Measurements from ENCODE around the gene C16orf87. TPM values are rescaled to one million over a fixed set of nuclear protein-coding genes. Genes with fewer than 3 reads are reported as not detected.

The C16orf87 gene
- polyA plus RNA-seq, 1 donor from 2014 or later = 27.5 TPM

DNA sequence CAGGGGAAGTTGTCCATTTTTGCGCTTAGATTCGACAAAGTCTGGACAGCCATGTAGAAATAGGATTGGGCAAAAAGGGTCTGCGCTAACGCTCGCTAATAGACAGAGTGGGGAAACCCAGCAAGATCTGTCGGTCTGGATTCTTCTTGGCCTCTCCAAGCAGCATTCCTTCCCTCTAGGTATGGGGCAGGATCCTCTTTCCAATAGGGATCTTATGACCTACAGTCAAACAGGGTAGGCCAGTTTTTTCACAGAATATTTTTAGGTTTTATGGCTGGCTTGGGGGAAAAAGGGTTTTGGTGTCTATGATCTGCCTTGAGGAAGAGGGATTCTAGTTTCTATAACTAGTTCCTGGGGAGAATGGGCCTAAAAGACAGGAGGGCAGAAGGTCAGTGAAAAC lies 27.2 kb upstream of the C16orf87 start:
- no peaks in the 10 kb centered on the region for H3K36me3 ChIP-seq (ENCODE audit: insufficient read depth, low read length)
- no peaks in the 10 kb centered on the region for H3K9me2 ChIP-seq (ENCODE audit: insufficient read depth, low read length)
- H3K4me2 ChIP-seq (ENCODE audit: low read length) = no peak overlapping the region
- no peaks in the 10 kb centered on the region for H3K27me3 ChIP-seq (ENCODE audit: insufficient read depth, low read depth, low read length)
- H3K4me3 ChIP-seq (ENCODE audit: low read length) = no peak overlapping the region
- no peaks in the 10 kb centered on the region for H3K79me2 ChIP-seq (replicated peaks; ENCODE audit: insufficient read depth, low read length)
- H3K9ac ChIP-seq (ENCODE audit: low read length) = no peak overlapping the region
- H3F3A ChIP-seq (ENCODE audit: insufficient read depth, low read length, poor library complexity, severe bottlenecking) = no peaks in the 10 kb centered on the region
- no peaks in the 10 kb centered on the region for H4K20me1 ChIP-seq (ENCODE audit: insufficient read depth)
- H3K27ac ChIP-seq (ENCODE audit: low read length) = no peak overlapping the region
- H3K9me3 ChIP-seq (ENCODE audit: low read length) = no peaks in the 10 kb centered on the region
- no peak overlapping the region for H2AFZ ChIP-seq (ENCODE audit: low read depth, low read length)
- TF ChIP-seq EZH2 (IDR thresholded peaks at IDR 0.05; ENCODE audit: borderline replicate concordance, insufficient read depth, low read length, poor library complexity, severe bottlenecking) (no peak), POLR2AphosphoS5 (IDR thresholded peaks at IDR 0.05) (no peak), EP300 (conservative IDR thresholded peaks at IDR 0.05; ENCODE audit: poor library complexity, severe bottlenecking) (no peak), SMC3 (conservative IDR thresholded peaks at IDR 0.05; ENCODE audit: poor library complexity) (no peak), CTCF (IDR thresholded peaks at IDR 0.05; ENCODE audit: poor library complexity, severe bottlenecking) (no peak), RAD21 (conservative IDR thresholded peaks at IDR 0.05) (no peak), MXI1 (conservative IDR thresholded peaks at IDR 0.05; ENCODE audit: poor library complexity, severe bottlenecking) (no peak), TAF1 (IDR thresholded peaks at IDR 0.05; ENCODE audit: low read depth) (no peak)
- TF ChIP-seq, protein P1, sequence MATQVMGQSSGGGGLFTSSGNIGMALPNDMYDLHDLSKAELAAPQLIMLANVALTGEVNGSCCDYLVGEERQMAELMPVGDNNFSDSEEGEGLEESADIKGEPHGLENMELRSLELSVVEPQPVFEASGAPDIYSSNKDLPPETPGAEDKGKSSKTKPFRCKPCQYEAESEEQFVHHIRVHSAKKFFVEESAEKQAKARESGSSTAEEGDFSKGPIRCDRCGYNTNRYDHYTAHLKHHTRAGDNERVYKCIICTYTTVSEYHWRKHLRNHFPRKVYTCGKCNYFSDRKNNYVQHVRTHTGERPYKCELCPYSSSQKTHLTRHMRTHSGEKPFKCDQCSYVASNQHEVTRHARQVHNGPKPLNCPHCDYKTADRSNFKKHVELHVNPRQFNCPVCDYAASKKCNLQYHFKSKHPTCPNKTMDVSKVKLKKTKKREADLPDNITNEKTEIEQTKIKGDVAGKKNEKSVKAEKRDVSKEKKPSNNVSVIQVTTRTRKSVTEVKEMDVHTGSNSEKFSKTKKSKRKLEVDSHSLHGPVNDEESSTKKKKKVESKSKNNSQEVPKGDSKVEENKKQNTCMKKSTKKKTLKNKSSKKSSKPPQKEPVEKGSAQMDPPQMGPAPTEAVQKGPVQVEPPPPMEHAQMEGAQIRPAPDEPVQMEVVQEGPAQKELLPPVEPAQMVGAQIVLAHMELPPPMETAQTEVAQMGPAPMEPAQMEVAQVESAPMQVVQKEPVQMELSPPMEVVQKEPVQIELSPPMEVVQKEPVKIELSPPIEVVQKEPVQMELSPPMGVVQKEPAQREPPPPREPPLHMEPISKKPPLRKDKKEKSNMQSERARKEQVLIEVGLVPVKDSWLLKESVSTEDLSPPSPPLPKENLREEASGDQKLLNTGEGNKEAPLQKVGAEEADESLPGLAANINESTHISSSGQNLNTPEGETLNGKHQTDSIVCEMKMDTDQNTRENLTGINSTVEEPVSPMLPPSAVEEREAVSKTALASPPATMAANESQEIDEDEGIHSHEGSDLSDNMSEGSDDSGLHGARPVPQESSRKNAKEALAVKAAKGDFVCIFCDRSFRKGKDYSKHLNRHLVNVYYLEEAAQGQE (IDR thresholded peaks at IDR 0.05; ENCODE audit: borderline replicate concordance) = no peak

DNA sequence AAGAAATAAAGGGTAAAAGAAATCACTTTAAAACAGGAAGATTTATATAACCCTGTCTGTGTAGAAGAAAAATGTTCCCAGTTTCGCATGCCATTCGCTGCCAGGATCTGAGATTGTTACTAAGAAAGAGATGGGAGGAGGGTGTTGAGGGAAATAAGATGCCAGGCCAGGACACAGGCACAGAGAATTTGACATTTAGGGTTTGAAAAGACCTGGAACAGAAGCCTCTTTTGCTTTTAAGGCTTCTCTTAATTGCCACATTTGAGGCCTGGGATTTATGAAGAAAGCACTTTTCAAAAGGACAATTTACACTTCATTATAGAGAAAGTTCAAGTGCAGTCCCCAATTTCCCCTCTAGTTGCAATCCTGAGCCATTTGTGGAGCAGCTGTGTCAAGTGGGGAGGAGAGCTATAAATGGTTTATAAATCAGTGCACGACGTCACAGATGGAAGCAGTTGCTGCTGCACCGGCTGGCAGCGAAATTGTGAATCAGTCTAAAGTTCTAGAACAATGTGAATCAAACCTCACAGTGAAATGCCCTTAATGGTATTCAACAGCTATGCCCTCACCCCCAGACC lies 26.5 kb upstream of the C16orf87 start:
- no peaks in the 10 kb centered on the region for H3K9me2 ChIP-seq (ENCODE audit: insufficient read depth, low read length)
- H3K4me3 ChIP-seq (ENCODE audit: low read length) = no peak overlapping the region
- no peaks in the 10 kb centered on the region for H3K27me3 ChIP-seq (ENCODE audit: insufficient read depth, low read depth, low read length)
- H4K20me1 ChIP-seq (ENCODE audit: insufficient read depth) = no peaks in the 10 kb centered on the region
- no peaks in the 10 kb centered on the region for H3K79me2 ChIP-seq (replicated peaks; ENCODE audit: insufficient read depth, low read length)
- H3K9ac ChIP-seq (ENCODE audit: low read length) = no peak overlapping the region
- TF ChIP-seq CTCF (IDR thresholded peaks at IDR 0.05; ENCODE audit: poor library complexity, severe bottlenecking) = peak; percentile 55
- TF ChIP-seq, protein P1 (IDR thresholded peaks at IDR 0.05; ENCODE audit: borderline replicate concordance) = no peak
- H3K36me3 ChIP-seq (ENCODE audit: insufficient read depth, low read length) = no peaks in the 10 kb centered on the region
- H3F3A ChIP-seq (ENCODE audit: insufficient read depth, low read length, poor library complexity, severe bottlenecking) = no peaks in the 10 kb centered on the region
- H3K9me3 ChIP-seq (ENCODE audit: low read length) = no peaks in the 10 kb centered on the region
- no peak overlapping the region for H3K4me2 ChIP-seq (ENCODE audit: low read length)
- no peak overlapping the region for H2AFZ ChIP-seq (ENCODE audit: low read depth, low read length)
- no peak overlapping the region for H3K27ac ChIP-seq (ENCODE audit: low read length)

All from neural cell (in vitro differentiated cells).